Left lung (tissue), 10 donors: Measurements from ENCODE around the gene ZDHHC7. TPM values are rescaled to one million over a fixed set of nuclear protein-coding genes. Genes with fewer than 3 reads are reported as not detected.

Source experiments
- ATAC-seq: fragments of 200-7000 bp; cut with Tn5 transposase; one replicate; pipeline ENCODE4 v1.9.1; 2020; ENCODE audit warnings: moderate library complexity
- DNase-seq, 4 donors: peaks; one replicate each; pipeline ENCODE4 v3.0.0-alpha.2; 2013 to 2020
- H3K27ac ChIP-seq, 2 donors: fragments of 200-600 bp; sonication (generic) in 1 of 2; one replicate each; pipeline versions ENCODE4 v1.5.0 to v1.8.0; 2020 to 2021
- H3K27me3 ChIP-seq, 2 donors: fragments of 200-600 bp; sonication (generic) in 1 of 2; one replicate each; pipeline versions ENCODE4 v1.5.0 to v1.8.0; 2020 to 2021
- H3K36me3 ChIP-seq, 2 donors: fragments of 200-600 bp; sonication (generic) in 1 of 2; one replicate each; pipeline versions ENCODE4 v1.5.0 to v1.8.0; 2020 to 2021
- H3K4me1 ChIP-seq, 2 donors: fragments of 200-600 bp; one replicate each; pipeline ENCODE4 v1.8.0; 2021
- H3K4me3 ChIP-seq, 2 donors: fragments of 200-600 bp; sonication (generic) in 1 of 2; one replicate each; pipeline versions ENCODE4 v1.5.0 to v1.8.0; 2020 to 2021; ENCODE audit warnings: mild to moderate bottlenecking in 1 of 2
- H3K9me3 ChIP-seq, 2 donors: fragments of 200-600 bp; sonication (generic) in 1 of 2; one replicate each; pipeline versions ENCODE4 v1.5.0 to v1.8.0; 2020 to 2021
- intact Hi-C, 2 donors: fragments of 100-400 bp; cut with DNase I; formaldehyde crosslinking; loops; one replicate each; pipeline versions ENCODE4 v1.11.2 to v1.14.2; 2022
- polyA plus RNA-seq, 6 donors: library from polyadenylated mRNA; unstranded; fragments of 120-200 nt; gene quantifications; one replicate each; pipeline ENCODE4 v1.2.1, GENCODE V29; 2013; ENCODE audit not compliant: insufficient read length in 6 of 6
- total RNA-seq, 2 donors: library from RNA; stranded (reverse); fragmentation: NEBNext Ultra II Directional; extraction: Animal tissue kit (Norgen Biotek cat#: 25700); gene quantifications; one replicate each; pipeline ENCODE4 v1.2.1, GENCODE V29; 2021
- TF ChIP-seq, protein P1 (sequence below), 2 donors: fragments of 200-600 bp; sonication (generic) in 1 of 2; IDR thresholded peaks; one replicate each; pipeline versions ENCODE4 v1.5.0 to v1.8.0; 2021; ENCODE audit warnings: antibody characterized with exemption in 2 of 2
- donor health status: DM: no; HTN: yes; CAD: no.
- donor health status: DM: no; HTN: no; CAD: no.

ZDHHC7 gene
- total and polyA plus RNA-seq, 8 donors = 52.5 to 82.3 (median 59.7) TPM

DNA sequence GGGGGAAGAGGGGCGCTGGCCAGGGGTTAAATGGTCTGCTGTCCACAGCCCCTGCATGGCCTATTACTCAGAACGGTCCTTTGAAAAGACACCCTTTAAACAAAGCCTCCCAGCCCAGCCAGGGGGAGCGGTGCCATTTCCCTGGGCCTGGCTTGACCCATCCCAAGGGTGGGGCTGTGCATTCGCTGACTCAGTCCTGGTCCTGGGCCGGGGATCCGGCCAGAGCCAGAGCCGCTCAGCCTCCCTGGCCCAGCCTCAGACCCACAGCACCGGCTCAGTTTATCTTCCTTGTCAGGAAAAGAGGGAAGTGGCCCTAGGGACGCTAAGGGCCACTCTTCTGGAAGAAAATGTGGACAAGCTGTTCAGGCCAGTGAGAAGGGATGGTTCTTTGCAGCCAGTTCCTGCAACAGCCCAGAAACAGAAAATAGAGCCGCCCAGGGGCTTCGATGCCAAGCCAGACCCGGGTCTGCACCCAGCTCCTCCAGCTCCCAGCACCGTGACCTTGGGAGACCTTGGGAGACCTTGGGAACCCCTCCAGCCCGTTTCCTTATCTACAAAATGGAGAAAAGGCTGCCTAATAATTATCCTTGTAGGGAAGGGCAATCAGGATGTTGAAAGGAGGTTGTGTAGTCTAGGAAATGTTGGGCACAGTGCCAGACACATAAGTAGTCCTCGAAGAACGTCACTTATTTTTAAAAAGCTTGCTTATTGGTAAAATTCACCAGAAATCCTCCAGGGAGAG is 82.5 kb downstream of the ZDHHC7 start:
- Histone ChIP-seq H3K27ac (no peak overlapping the region), H3K4me1 (peaks cover 0 to 18% of the 10 kb centered on the region in 2 donors), H3K36me3 (no peaks in the 10 kb centered on the region), H3K9me3 (no peaks in the 10 kb centered on the region), H3K27me3 (peaks cover 0 to 20% of the 10 kb centered on the region in 2 donors), H3K4me3 (no peak overlapping the region)
- ATAC-seq (peak; percentile 74), DNase-seq (no peak)
- intact Hi-C loops = no loop called here
- TF ChIP-seq, protein P1, sequence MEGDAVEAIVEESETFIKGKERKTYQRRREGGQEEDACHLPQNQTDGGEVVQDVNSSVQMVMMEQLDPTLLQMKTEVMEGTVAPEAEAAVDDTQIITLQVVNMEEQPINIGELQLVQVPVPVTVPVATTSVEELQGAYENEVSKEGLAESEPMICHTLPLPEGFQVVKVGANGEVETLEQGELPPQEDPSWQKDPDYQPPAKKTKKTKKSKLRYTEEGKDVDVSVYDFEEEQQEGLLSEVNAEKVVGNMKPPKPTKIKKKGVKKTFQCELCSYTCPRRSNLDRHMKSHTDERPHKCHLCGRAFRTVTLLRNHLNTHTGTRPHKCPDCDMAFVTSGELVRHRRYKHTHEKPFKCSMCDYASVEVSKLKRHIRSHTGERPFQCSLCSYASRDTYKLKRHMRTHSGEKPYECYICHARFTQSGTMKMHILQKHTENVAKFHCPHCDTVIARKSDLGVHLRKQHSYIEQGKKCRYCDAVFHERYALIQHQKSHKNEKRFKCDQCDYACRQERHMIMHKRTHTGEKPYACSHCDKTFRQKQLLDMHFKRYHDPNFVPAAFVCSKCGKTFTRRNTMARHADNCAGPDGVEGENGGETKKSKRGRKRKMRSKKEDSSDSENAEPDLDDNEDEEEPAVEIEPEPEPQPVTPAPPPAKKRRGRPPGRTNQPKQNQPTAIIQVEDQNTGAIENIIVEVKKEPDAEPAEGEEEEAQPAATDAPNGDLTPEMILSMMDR (IDR thresholded peaks at IDR 0.05) = no peak

DNA sequence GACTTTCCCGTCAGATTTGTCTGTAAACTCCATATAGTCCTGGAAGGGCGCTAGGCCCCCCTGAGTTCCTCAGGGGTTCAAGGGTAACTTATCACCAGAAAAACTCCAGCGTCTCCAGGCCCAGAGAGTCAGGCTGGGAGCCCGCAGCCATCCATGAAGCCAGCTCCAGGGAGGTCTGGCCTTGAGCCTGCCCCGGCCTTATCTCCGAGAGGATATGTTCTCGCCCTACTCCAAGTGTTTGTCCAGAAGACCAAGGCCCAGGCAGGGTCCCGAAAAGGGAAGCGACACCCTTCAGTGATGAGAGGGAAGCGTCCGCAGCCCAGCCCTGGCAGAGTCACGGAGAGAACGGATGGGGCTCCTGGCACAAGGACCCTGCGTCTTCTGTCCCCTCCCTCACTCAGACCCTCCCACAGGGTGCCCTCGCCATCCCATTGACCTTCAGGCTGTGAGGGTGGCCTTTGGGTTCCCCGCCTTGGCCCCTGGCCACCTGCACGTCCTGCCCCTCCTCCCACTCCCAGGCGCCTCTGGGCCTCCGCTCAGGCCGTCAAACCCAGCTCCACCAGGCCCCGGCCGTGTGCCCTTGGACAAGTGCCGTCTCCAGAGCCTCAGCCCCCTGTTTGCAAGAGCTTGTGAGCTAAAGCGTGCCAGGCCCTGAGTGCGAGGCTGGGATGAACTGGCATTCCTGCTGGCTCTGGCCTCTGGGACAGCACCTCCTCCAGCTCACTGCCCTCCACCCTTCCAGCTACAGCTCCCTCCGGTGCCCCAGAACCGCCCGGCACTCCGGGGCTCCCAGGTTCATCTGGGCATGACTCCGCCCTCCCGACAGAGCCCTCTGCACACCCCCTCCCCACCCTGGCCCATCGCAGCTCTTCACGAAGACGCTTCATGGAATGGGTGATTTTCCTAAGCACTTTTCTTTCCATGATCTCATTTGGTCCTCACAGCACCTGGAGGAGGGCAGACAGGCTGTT is 83.4 kb downstream of the ZDHHC7 start:
- Histone ChIP-seq H3K27ac (no peak overlapping the region), H3K36me3 (no peaks in the 10 kb centered on the region), H3K9me3 (no peaks in the 10 kb centered on the region), H3K4me3 (no peak overlapping the region), H3K4me1 (peaks cover 2 to 18% of the 10 kb centered on the region in 2 donors), H3K27me3 (peaks cover 0 to 20% of the 10 kb centered on the region in 2 donors)
- DNase-seq = no peak
- intact Hi-C loops = no loop called here
- ATAC-seq = no peak
- TF ChIP-seq, protein P1 (IDR thresholded peaks at IDR 0.05) = no peak

DNA sequence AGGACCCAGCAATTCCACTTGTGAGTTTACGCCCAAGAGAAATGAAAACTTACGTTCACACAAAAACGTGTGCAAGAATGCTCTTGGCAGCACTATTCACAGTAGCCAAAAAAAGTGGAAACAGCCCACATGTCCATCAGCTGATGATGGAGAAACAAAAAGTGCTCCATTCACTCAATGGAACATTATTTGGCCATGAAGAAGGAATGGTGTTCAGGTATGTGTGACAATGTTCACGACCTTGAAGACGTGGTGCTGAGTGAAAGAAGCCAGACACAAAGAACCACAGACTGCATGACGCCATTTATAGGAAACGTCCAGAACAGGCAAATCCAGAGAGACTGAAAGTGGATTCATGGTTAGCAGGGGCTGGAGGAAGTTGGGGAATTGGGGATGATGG is 84.9 kb downstream of the ZDHHC7 start:
- H3K4me3 ChIP-seq = no peak overlapping the region
- TF ChIP-seq, protein P1 (IDR thresholded peaks at IDR 0.05) = no peak
- peaks cover 10 to 32% of the 10 kb centered on the region in 2 donors for H3K4me1 ChIP-seq
- H3K27me3 ChIP-seq = peaks cover 0 to 20% of the 10 kb centered on the region in 2 donors
- no peak overlapping the region for H3K27ac ChIP-seq
- intact Hi-C loops = no loop called here
- no peak for ATAC-seq
- DNase-seq = no peak
- no peaks in the 10 kb centered on the region for H3K36me3 ChIP-seq
- H3K9me3 ChIP-seq = no peaks in the 10 kb centered on the region

DNA sequence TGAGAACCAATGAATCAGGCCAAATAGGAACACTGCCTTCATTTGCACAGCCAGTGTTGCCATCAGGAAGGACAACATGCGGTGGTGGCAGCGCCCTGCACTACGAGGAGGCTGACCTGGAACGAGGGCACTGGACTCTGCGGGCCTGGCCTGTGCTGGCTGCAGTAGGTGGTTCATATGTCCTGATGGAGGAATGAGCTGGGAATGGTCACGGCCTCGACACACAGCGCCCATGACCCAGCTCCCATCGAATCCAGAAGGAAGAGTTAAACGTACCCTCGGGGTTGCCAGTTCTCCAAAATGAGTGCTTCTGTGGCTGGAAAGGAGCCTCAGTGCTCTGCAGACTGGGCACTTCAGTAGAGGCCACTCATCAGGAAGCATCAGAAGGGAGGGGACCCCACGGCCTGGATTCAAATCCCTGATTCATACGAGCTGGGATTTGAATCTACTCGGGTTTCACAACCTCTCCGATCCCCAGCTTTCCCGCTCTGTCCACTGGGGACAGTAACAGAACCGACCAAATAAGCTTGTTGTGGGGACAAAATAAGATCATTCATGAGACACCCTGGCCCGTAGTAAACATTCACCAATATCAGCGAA is 85.5 kb downstream of the ZDHHC7 start:
- Histone ChIP-seq H3K36me3 (no peaks in the 10 kb centered on the region), H3K9me3 (no peaks in the 10 kb centered on the region), H3K4me3 (no peak overlapping the region), H3K27me3 (peaks cover 0 to 20% of the 10 kb centered on the region in 2 donors), H3K27ac (no peak overlapping the region), H3K4me1 (peaks cover 10 to 32% of the 10 kb centered on the region in 2 donors)
- DNase-seq (no peak), ATAC-seq (no peak)
- TF ChIP-seq, protein P1 (IDR thresholded peaks at IDR 0.05) = no peak
- intact Hi-C loops = no loop called here
